Natural killer cell (primary cell): ENCODE results near the gene EVI5L. TPM values are rescaled to one million over a fixed set of nuclear protein-coding genes. Genes with fewer than 3 reads are reported as not detected.
A peak's percentile ranks its signal among the peaks of the same experiment; 100 is the strongest.

ENCODE experiments used
- ATAC-seq, 3 donors: fragments of 150-1000 bp in 2 of 3; fragments of 200-7000 bp in 1 of 3; cut with Tn5 transposase; 1 replicate in 1 of 3; 2 replicates in 2 of 3; pipeline ENCODE4 v1.10.0; 2021; ENCODE audit warnings: mild to moderate bottlenecking in 2 of 3, moderate library complexity in 2 of 3
- DNase-seq, 2 donors: peaks; one replicate each; pipeline versions ENCODE4 v3.0.0 to v3.0.0-alpha.2; 2013 to 2021; ENCODE audit warnings: mixed read lengths in 1 of 2
- H3K27ac ChIP-seq: one replicate; pipeline ENCODE4 v1.5.1; 2013; ENCODE audit warnings: mild to moderate bottlenecking, low read length
- H3K27me3 ChIP-seq: one replicate; pipeline ENCODE4 v1.6.1; 2013; ENCODE audit warnings: low read length; ENCODE audit not compliant: control insufficient read depth, insufficient read depth
- H3K36me3 ChIP-seq: one replicate; pipeline ENCODE4 v1.6.1; 2013; ENCODE audit warnings: low read length; ENCODE audit not compliant: control insufficient read depth, insufficient read depth
- H3K4me1 ChIP-seq: one replicate; pipeline ENCODE4 v1.6.1; 2013; ENCODE audit warnings: low read length; ENCODE audit not compliant: control insufficient read depth, insufficient read depth
- H3K4me3 ChIP-seq: one replicate; pipeline ENCODE4 v1.5.1; 2013; ENCODE audit warnings: low read length
- H3K9me3 ChIP-seq: one replicate; pipeline ENCODE4 v1.6.1; 2013; ENCODE audit warnings: low read length; ENCODE audit not compliant: control insufficient read depth, insufficient read depth
- H3K27ac Mint-ChIP-seq, 2 donors: one replicate each; pipeline ENCODE4 v1.8.0; 2022; ENCODE audit warnings: mild to moderate bottlenecking in 2 of 2, mixed read lengths in 2 of 2, moderate library complexity in 1 of 2
- H3K27me3 Mint-ChIP-seq, 2 donors: one replicate each; pipeline ENCODE4 v1.8.0; 2022; ENCODE audit warnings: low read depth in 2 of 2, mixed read lengths in 2 of 2
- H3K36me3 Mint-ChIP-seq: one replicate; pipeline ENCODE4 v1.8.0; 2022; ENCODE audit warnings: mixed read lengths
- H3K4me1 Mint-ChIP-seq, 2 donors: one replicate each; pipeline ENCODE4 v1.8.0; 2022; ENCODE audit warnings: mixed read lengths in 2 of 2
- H3K4me3 Mint-ChIP-seq: one replicate; pipeline ENCODE4 v1.8.0; 2022; ENCODE audit warnings: mild to moderate bottlenecking, moderate library complexity, mixed read lengths
- H3K9me3 Mint-ChIP-seq, 2 donors: one replicate each; pipeline ENCODE4 v1.8.0; 2022; ENCODE audit warnings: mixed read lengths in 2 of 2
- WGBS: methylation state at CpG from one replicate; pipeline ENCODE4 v1.1.7; 2013; ENCODE audit warnings: missing lambda C conversion rate; ENCODE audit not compliant: insufficient coverage; 5-methylcytosine and 5-hydroxymethylcytosine counted together
- intact Hi-C: fragments of 100-400 bp; cut with micrococcal nuclease; formaldehyde crosslinking; loops from one replicate; pipeline ENCODE4 v1.14.2; 2022
- total RNA-seq, 4 donors: library from RNA; stranded (reverse); fragments of 120-200 nt in 1 of 4; gene quantifications; one replicate each; pipeline versions ENCODE4 v1.2.3 to v1.2.4, GENCODE V29; 2013 to 2022
- TF ChIP-seq, protein P1 (sequence below): fragments of 200-600 bp; IDR thresholded peaks from one replicate; pipeline ENCODE4 v1.8.0; 2022; ENCODE audit warnings: antibody characterized with exemption

Gene EVI5L
- total RNA-seq, 3 donors from 2014 or later (not counting 1 experiment from before 2014, with no cell fraction given): 9.6 to 13.5 (median 11.3) TPM

DNA sequence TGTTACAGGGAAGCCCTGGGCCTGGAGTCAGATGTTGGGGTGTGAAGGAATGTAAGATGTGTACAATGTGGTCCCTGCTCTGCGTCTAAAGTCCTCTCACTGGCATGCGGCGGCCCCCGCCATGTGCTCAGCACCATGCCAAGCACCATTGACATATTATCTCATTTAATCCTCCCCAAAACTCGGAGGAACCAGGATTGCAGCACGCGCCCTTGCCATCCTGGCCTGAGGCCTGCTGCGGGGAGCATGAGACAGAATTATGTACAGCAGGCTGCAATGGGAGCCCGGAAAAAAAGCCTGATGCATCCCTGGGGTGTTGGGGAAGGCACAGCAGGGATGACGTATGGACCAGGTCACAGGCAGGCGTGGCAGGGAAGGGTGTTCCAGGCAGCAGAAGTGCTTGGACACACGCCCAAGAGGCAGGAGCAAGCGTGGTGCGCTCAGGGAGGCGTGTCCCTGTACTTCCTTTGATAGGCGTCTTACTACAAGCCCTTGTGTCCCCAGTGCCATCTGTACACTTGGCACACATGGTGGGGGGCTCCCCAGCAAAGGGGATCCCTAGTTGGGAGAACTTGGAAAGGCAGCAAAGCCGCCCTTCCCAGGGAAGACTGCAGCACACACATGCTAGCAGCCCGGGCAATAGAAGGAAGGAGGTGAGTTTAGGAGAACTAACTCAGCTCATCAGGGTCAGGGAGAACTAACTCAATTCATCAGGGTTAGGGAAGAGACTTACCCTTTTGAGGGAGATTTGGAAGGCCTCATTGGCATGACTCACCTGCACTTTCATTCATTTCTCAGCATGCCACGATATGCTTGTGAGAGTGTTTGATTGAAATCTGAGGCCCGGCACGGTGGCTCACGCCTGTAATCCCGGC is 3.4 kb downstream of the EVI5L start:
- intact Hi-C loops: no loop called here
- no peaks in the 10 kb centered on the region for H3K9me3 Mint-ChIP-seq
- H3K27ac Mint-ChIP-seq: no peak overlapping the region
- WGBS: 91% methylated on average over 23 of the region's 23 CpGs
- peaks cover 15 to 36% of the 10 kb centered on the region in 2 donors for H3K4me1 Mint-ChIP-seq
- ATAC-seq (no peak), DNase-seq (no peak)
- H3K36me3 Mint-ChIP-seq: no peaks in the 10 kb centered on the region
- H3K4me3 ChIP-seq: no peak overlapping the region
- H3K4me1 ChIP-seq: peaks cover 23% of the 10 kb centered on the region
- no peak overlapping the region for H3K27ac ChIP-seq
- H3K9me3 ChIP-seq: no peaks in the 10 kb centered on the region
- no peaks in the 10 kb centered on the region for H3K36me3 ChIP-seq
- no peaks in the 10 kb centered on the region for H3K27me3 ChIP-seq
- peak overlapping the region; percentile 18 for H3K4me3 Mint-ChIP-seq
- TF ChIP-seq, protein P1, sequence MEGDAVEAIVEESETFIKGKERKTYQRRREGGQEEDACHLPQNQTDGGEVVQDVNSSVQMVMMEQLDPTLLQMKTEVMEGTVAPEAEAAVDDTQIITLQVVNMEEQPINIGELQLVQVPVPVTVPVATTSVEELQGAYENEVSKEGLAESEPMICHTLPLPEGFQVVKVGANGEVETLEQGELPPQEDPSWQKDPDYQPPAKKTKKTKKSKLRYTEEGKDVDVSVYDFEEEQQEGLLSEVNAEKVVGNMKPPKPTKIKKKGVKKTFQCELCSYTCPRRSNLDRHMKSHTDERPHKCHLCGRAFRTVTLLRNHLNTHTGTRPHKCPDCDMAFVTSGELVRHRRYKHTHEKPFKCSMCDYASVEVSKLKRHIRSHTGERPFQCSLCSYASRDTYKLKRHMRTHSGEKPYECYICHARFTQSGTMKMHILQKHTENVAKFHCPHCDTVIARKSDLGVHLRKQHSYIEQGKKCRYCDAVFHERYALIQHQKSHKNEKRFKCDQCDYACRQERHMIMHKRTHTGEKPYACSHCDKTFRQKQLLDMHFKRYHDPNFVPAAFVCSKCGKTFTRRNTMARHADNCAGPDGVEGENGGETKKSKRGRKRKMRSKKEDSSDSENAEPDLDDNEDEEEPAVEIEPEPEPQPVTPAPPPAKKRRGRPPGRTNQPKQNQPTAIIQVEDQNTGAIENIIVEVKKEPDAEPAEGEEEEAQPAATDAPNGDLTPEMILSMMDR: no peak
- H3K27me3 Mint-ChIP-seq: no peaks in the 10 kb centered on the region

DNA sequence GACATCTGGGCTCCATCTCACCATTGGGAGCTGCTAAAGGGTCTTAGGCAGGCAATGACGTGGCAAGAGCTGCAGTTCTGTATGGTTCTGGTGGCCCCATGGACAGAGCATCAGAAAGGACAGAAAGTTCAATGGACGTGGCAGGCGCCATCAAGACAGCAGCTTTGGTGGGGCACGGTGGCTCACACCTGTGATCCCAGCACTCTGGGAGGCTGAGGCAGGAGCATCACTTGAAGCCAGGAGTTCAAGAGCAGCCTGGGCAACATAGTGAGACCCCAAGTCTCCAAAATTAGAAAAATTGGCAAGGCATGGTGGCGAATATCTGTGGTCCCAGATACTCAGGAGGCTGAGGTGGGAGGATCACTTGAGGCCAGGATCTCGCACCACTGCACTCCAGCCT is 9.5 kb downstream of the EVI5L start:
- DNase-seq (no peak), ATAC-seq (no peak)
- WGBS: 88% methylated on average over 5 of the region's 6 CpGs
- intact Hi-C loops: no loop called here
- H3K9me3 ChIP-seq: no peaks in the 10 kb centered on the region
- no peaks in the 10 kb centered on the region for H3K36me3 Mint-ChIP-seq
- no peaks in the 10 kb centered on the region for H3K4me1 ChIP-seq
- peaks cover 0 to 4% of the 10 kb centered on the region in 2 donors for H3K4me1 Mint-ChIP-seq
- H3K27ac Mint-ChIP-seq: no peak overlapping the region
- TF ChIP-seq, protein P1: no peak
- H3K27me3 Mint-ChIP-seq: no peaks in the 10 kb centered on the region
- H3K27ac ChIP-seq: no peak overlapping the region
- H3K36me3 ChIP-seq: no peaks in the 10 kb centered on the region
- H3K4me3 Mint-ChIP-seq: no peak overlapping the region
- H3K4me3 ChIP-seq: no peak overlapping the region
- H3K27me3 ChIP-seq: no peaks in the 10 kb centered on the region
- no peaks in the 10 kb centered on the region for H3K9me3 Mint-ChIP-seq

DNA sequence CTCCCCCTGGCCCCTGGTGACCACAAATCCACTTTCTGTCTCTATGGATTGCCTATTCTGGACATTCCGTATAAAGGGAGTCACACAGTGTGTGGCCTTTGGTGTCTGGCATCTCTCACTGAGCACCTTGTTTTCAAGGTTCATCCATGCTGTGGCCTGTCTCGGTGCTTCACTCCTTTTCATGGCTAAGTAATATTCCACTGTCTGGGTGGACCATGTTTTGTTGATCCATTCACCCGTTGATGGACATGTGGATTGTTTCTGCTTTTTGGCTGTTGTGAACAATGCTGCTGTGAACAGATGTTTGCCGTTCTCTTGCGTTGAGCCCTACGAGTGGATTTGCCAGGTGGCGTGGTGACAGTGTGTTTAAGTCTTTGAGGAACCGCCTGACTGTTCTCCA is 10.6 kb downstream of the EVI5L start:
- no peak for DNase-seq
- intact Hi-C loops: no loop called here
- Histone ChIP-seq H3K27me3 (no peaks in the 10 kb centered on the region), H3K9me3 (no peaks in the 10 kb centered on the region), H3K4me3 (no peak overlapping the region), H3K36me3 (no peaks in the 10 kb centered on the region), H3K4me1 (no peaks in the 10 kb centered on the region), H3K27ac (no peak overlapping the region)
- ATAC-seq: no peak
- no peak overlapping the region for H3K4me3 Mint-ChIP-seq
- TF ChIP-seq, protein P1: no peak
- no peaks in the 10 kb centered on the region for H3K27me3 Mint-ChIP-seq
- no peak overlapping the region for H3K27ac Mint-ChIP-seq
- 96% methylated on average over 8 of the region's 8 CpGs for WGBS
- no peaks in the 10 kb centered on the region for H3K36me3 Mint-ChIP-seq
- H3K4me1 Mint-ChIP-seq: peaks cover 0 to 4% of the 10 kb centered on the region in 2 donors
- no peaks in the 10 kb centered on the region for H3K9me3 Mint-ChIP-seq
